SK-N-MC (cell line): ENCODE results near the gene PPARGC1A.

Experiments
- EZH2 ChIP-seq: fragments of 200-600 bp; sonication (generic); IDR thresholded peaks from one replicate; pipeline ENCODE4 v1.6.1; 2017; ENCODE audit warnings: antibody characterized with exemption
- FOXP2 ChIP-seq: optimal IDR thresholded peaks from 2 replicates; pipeline ENCODE3; 2011; ENCODE audit warnings: mild to moderate bottlenecking, moderate library complexity; ENCODE audit not compliant: insufficient read depth; ENCODE audit errors: extremely low read length, control extremely low read depth
- POLR2AphosphoS5 ChIP-seq: IDR thresholded peaks from 2 replicates; pipeline ENCODE4 v1.6.1; 2012; ENCODE audit warnings: mild to moderate bottlenecking, low read depth, low read length, borderline replicate concordance

- TF ChIP-seq EZH2 (no peak), POLR2AphosphoS5 (no peak), FOXP2 (no peak)
These were observed 44.4 kb upstream of the PPARGC1A start for GRCh38 chr4:23934223-23934622.
